Measurements from ENCODE around the gene NFKBIL1.

The NFKBIL1 gene

GRCh38 chr6:31532644-31533454, 14.6 kb upstream of the NFKBIL1 start:
- TF ChIP-seq CTCF (IDR thresholded peaks at IDR 0.05; ENCODE audit: low read depth, low read length) (no peak), EZH2phosphoT487 (IDR thresholded peaks at IDR 0.05; ENCODE audit: low read depth) (no peak)
- no peak overlapping the region for H3K27ac ChIP-seq (ENCODE audit: low read length)
- H3K27me3 ChIP-seq (ENCODE audit: low read depth, low read length), result no peaks in the 10 kb centered on the region
- H4K20me1 ChIP-seq (ENCODE audit: insufficient read depth, low read length), result peaks cover 46% of the 10 kb centered on the region
- H3K4me3 ChIP-seq (ENCODE audit: low read length), result no peak overlapping the region
- no peak overlapping the region for H3K9ac ChIP-seq (ENCODE audit: low read length)
- no peak overlapping the region for H3K4me2 ChIP-seq (ENCODE audit: low read length)
- no peaks in the 10 kb centered on the region for H3K4me1 ChIP-seq (ENCODE audit: low read length)
- no peaks in the 10 kb centered on the region for H3K9me3 ChIP-seq (ENCODE audit: insufficient read depth, low read length)
- no peak overlapping the region for H2AFZ ChIP-seq (ENCODE audit: low read depth, low read length)
- peaks cover 46% of the 10 kb centered on the region for H3K36me3 ChIP-seq (replicated peaks; ENCODE audit: low read depth, low read length)
- H3K79me2 ChIP-seq (ENCODE audit: low read length), result peaks cover 32% of the 10 kb centered on the region

DNA sequence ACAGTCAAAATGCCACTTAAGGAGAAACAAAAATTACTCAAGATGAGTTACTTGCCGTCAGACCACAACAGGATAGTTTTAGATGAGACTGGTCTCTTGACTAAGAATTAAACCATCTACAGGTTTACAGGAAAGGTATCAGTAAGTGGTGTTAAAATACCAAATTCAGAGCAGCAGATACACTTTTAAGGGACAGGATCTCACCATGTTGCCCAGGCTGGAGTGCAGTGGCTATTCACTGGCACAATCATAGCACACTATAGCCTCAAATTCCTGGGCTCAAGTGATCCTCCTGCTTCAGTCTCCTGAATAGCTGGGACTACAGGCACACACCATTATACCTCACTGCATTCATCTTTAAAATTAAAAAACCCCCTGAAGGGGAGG, 14.0 kb upstream of the NFKBIL1 start:
- no peak overlapping the region for H3K4me2 ChIP-seq (ENCODE audit: low read length)
- no peaks in the 10 kb centered on the region for H3K4me1 ChIP-seq (ENCODE audit: low read length)
- H3K36me3 ChIP-seq (replicated peaks; ENCODE audit: low read depth, low read length), result peaks cover 47% of the 10 kb centered on the region
- no peaks in the 10 kb centered on the region for H3K9me3 ChIP-seq (ENCODE audit: insufficient read depth, low read length)
- H3K79me2 ChIP-seq (ENCODE audit: low read length), result peaks cover 38% of the 10 kb centered on the region
- H3K9ac ChIP-seq (ENCODE audit: low read length), result no peak overlapping the region
- no peak overlapping the region for H3K4me3 ChIP-seq (ENCODE audit: low read length)
- no peak overlapping the region for H3K27ac ChIP-seq (ENCODE audit: low read length)
- peaks cover 49% of the 10 kb centered on the region for H4K20me1 ChIP-seq (ENCODE audit: insufficient read depth, low read length)
- no peaks in the 10 kb centered on the region for H3K27me3 ChIP-seq (ENCODE audit: low read depth, low read length)
- no peak overlapping the region for H2AFZ ChIP-seq (ENCODE audit: low read depth, low read length)
- TF ChIP-seq CTCF (IDR thresholded peaks at IDR 0.05; ENCODE audit: low read depth, low read length) (no peak), EZH2phosphoT487 (IDR thresholded peaks at IDR 0.05; ENCODE audit: low read depth) (no peak)

GRCh38 chr6:31534011-31534410, 13.4 kb upstream of the NFKBIL1 start:
- no peaks in the 10 kb centered on the region for H3K27me3 ChIP-seq (ENCODE audit: low read depth, low read length)
- TF ChIP-seq CTCF (IDR thresholded peaks at IDR 0.05; ENCODE audit: low read depth, low read length) (no peak), EZH2phosphoT487 (IDR thresholded peaks at IDR 0.05; ENCODE audit: low read depth) (no peak)
- peaks cover 43% of the 10 kb centered on the region for H3K79me2 ChIP-seq (ENCODE audit: low read length)
- H3K36me3 ChIP-seq (replicated peaks; ENCODE audit: low read depth, low read length), result peaks cover 52% of the 10 kb centered on the region
- H4K20me1 ChIP-seq (ENCODE audit: insufficient read depth, low read length), result peaks cover 54% of the 10 kb centered on the region
- no peak overlapping the region for H2AFZ ChIP-seq (ENCODE audit: low read depth, low read length)
- H3K4me3 ChIP-seq (ENCODE audit: low read length), result no peak overlapping the region
- peaks cover 1% of the 10 kb centered on the region for H3K4me1 ChIP-seq (ENCODE audit: low read length)
- no peak overlapping the region for H3K9ac ChIP-seq (ENCODE audit: low read length)
- H3K27ac ChIP-seq (ENCODE audit: low read length), result no peak overlapping the region
- no peaks in the 10 kb centered on the region for H3K9me3 ChIP-seq (ENCODE audit: insufficient read depth, low read length)
- H3K4me2 ChIP-seq (ENCODE audit: low read length), result no peak overlapping the region

DNA sequence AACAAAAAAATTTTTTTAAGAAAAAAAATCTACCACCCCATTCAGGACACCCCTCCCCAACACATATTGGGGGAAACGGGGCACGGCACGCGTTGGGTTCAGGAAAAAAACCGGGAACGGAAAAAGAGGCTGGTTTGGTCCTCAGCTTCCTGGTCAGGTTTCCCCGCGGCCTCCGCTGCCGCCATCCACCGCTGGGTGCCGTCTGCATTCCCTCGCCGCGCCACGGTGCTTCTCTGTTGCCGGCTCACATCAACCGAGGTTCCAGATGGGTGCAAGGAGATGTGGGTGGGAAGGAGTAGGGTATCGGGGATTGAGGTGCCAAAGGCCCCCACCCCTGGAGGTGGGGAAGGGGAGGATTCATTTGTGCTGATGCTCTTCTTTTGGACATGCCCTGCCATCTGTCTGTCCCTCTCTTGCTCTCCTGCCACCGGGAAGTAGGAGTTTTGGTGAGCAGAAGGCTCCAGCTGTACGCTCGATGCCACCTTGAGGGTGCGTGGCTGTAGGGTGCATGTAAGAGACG, 12.8 kb upstream of the NFKBIL1 start:
- H3K9ac ChIP-seq (ENCODE audit: low read length), result no peak overlapping the region
- peaks cover 7% of the 10 kb centered on the region for H3K4me1 ChIP-seq (ENCODE audit: low read length)
- H3K36me3 ChIP-seq (replicated peaks; ENCODE audit: low read depth, low read length), result peaks cover 58% of the 10 kb centered on the region
- no peak overlapping the region for H3K4me3 ChIP-seq (ENCODE audit: low read length)
- H2AFZ ChIP-seq (ENCODE audit: low read depth, low read length), result no peak overlapping the region
- H3K27ac ChIP-seq (ENCODE audit: low read length), result no peak overlapping the region
- peaks cover 49% of the 10 kb centered on the region for H3K79me2 ChIP-seq (ENCODE audit: low read length)
- H3K27me3 ChIP-seq (ENCODE audit: low read depth, low read length), result no peaks in the 10 kb centered on the region
- H3K9me3 ChIP-seq (ENCODE audit: insufficient read depth, low read length), result no peaks in the 10 kb centered on the region
- peaks cover 57% of the 10 kb centered on the region for H4K20me1 ChIP-seq (ENCODE audit: insufficient read depth, low read length)
- TF ChIP-seq CTCF (IDR thresholded peaks at IDR 0.05; ENCODE audit: low read depth, low read length) (no peak), EZH2phosphoT487 (IDR thresholded peaks at IDR 0.05; ENCODE audit: low read depth) (no peak)
- no peak overlapping the region for H3K4me2 ChIP-seq (ENCODE audit: low read length)

All from OCI-LY3 (cell line).